Colonic mucosa (tissue), 4 donors: ENCODE data around the gene FAM168A. TPM values are rescaled to one million over a fixed set of nuclear protein-coding genes. Genes with fewer than 3 reads are reported as not detected.

ENCODE experiments used
- DNase-seq: peaks from one replicate; pipeline ENCODE4 v3.0.0-alpha.2; 2020
- H3K27ac ChIP-seq: fragments of 200-600 bp; one replicate; pipeline ENCODE4 v1.8.0; 2021
- H3K27me3 ChIP-seq: fragments of 200-600 bp; one replicate; pipeline ENCODE4 v1.8.0; 2021
- H3K36me3 ChIP-seq: fragments of 200-600 bp; one replicate; pipeline ENCODE4 v1.8.0; 2021
- H3K4me1 ChIP-seq: fragments of 200-600 bp; one replicate; pipeline ENCODE4 v1.8.0; 2021; ENCODE audit warnings: mild to moderate bottlenecking
- H3K4me3 ChIP-seq: fragments of 200-600 bp; one replicate; pipeline ENCODE4 v1.8.0; 2021
- H3K9ac ChIP-seq, 2 donors: one replicate each; pipeline ENCODE4 v1.7.0; 2013; ENCODE audit warnings: control low read depth in 2 of 2, low read depth in 2 of 2, low read length in 2 of 2
- H3K9me3 ChIP-seq: fragments of 200-600 bp; one replicate; pipeline ENCODE4 v1.8.0; 2021
- intact Hi-C: fragments of 100-400 bp; cut with DNase I; formaldehyde crosslinking; loops from one replicate; pipeline ENCODE4 v1.14.1; 2022
- total RNA-seq, 2 donors: library from RNA; stranded (reverse); fragmentation: NEBNext Ultra II Directional in 1 of 2; extraction: Animal tissue kit (Norgen Biotek cat#: 25700) in 1 of 2; gene quantifications; one replicate each; pipeline ENCODE4 v1.2.1, GENCODE V29; 2021
- TF ChIP-seq, protein P1 (sequence below): fragments of 200-600 bp; IDR thresholded peaks from one replicate; pipeline ENCODE4 v1.8.0; 2022; ENCODE audit warnings: antibody characterized with exemption, mild to moderate bottlenecking
- donor health status: healthy.
- donor health status: DM: no; HTN: no; CAD: no.
- donor health status: DM: no; HTN: no; CAD: no.

FAM168A gene
- total RNA-seq, 2 donors from 2014 or later, result 16.9 to 21.6 TPM

GRCh38 chr11:73406131-73406530, 191.8 kb downstream of the FAM168A start:
- TF ChIP-seq, protein P1, sequence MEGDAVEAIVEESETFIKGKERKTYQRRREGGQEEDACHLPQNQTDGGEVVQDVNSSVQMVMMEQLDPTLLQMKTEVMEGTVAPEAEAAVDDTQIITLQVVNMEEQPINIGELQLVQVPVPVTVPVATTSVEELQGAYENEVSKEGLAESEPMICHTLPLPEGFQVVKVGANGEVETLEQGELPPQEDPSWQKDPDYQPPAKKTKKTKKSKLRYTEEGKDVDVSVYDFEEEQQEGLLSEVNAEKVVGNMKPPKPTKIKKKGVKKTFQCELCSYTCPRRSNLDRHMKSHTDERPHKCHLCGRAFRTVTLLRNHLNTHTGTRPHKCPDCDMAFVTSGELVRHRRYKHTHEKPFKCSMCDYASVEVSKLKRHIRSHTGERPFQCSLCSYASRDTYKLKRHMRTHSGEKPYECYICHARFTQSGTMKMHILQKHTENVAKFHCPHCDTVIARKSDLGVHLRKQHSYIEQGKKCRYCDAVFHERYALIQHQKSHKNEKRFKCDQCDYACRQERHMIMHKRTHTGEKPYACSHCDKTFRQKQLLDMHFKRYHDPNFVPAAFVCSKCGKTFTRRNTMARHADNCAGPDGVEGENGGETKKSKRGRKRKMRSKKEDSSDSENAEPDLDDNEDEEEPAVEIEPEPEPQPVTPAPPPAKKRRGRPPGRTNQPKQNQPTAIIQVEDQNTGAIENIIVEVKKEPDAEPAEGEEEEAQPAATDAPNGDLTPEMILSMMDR, result no peak
- Histone ChIP-seq H3K4me1 (no peaks in the 10 kb centered on the region), H3K4me3 (no peak overlapping the region), H3K27ac (no peak overlapping the region), H3K27me3 (no peaks in the 10 kb centered on the region), H3K36me3 (no peaks in the 10 kb centered on the region), H3K9ac (no peak overlapping the region), H3K9me3 (no peaks in the 10 kb centered on the region)
- intact Hi-C loops, result no loop called here
- no peak for DNase-seq

DNA sequence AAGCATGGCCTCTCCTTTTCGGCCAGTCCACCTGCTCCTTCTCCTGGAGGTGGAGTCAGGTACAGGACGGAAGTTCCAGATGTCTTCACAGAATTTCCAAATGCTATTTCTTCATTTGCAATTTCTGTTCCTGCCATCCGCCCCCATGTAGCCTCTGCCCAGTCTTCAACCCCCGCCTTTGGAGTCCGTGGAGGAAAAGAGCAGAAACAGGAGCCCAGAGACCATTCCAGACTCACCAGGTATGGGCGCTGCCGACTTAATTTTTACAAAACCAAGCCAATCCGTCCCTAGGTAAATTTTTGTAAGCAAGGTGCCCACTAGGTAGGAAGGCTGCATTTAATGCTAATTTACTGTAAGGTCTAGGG, 192.8 kb downstream of the FAM168A start:
- H3K9ac ChIP-seq, result no peak overlapping the region
- intact Hi-C loops, result no loop called here
- H3K36me3 ChIP-seq, result no peaks in the 10 kb centered on the region
- DNase-seq, result no peak
- no peaks in the 10 kb centered on the region for H3K27me3 ChIP-seq
- H3K4me3 ChIP-seq, result no peak overlapping the region
- H3K4me1 ChIP-seq, result no peaks in the 10 kb centered on the region
- no peak overlapping the region for H3K27ac ChIP-seq
- TF ChIP-seq, protein P1, result no peak
- H3K9me3 ChIP-seq, result no peaks in the 10 kb centered on the region

DNA sequence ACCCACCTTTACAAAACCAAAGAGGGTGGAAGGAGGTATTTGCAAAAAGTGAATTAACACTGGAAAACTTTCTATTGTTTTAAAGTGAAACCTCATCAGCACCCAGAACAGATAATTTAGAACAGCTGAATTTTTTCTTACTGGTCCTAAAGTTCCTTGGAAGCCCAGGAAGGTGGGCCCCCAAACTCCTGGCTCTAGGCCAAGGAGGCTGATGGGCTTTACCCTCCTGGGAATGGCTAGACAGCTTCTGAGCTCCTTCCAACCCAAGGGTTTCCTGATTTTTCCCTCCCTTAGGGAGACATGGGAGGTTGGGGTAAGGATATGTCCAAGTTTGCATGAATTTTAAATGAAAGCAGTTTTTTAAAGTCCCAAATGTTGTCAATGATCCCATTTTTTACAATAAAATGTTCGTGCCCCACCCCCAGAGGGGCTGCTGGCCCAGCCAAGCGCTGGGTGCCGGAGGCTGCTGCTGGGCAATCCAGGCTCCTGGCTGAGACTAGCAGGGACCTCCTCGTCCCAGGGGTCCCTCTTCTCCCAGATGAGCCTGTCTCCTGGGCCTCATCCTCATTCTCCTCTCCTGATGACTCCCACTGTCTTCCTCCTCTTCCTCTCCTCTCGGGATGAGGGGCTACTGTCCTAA, 193.3 kb downstream of the FAM168A start:
- no peak for DNase-seq
- Histone ChIP-seq H3K4me1 (no peaks in the 10 kb centered on the region), H3K27me3 (no peaks in the 10 kb centered on the region), H3K27ac (no peak overlapping the region), H3K4me3 (no peak overlapping the region), H3K9ac (no peak overlapping the region), H3K9me3 (no peaks in the 10 kb centered on the region), H3K36me3 (no peaks in the 10 kb centered on the region)
- TF ChIP-seq, protein P1, result no peak
- intact Hi-C loops, result no loop called here

GRCh38 chr11:73404048-73404447, 193.9 kb downstream of the FAM168A start:
- Histone ChIP-seq H3K27ac (no peak overlapping the region), H3K4me1 (no peaks in the 10 kb centered on the region), H3K4me3 (no peak overlapping the region), H3K27me3 (no peaks in the 10 kb centered on the region), H3K9ac (no peak overlapping the region), H3K9me3 (no peaks in the 10 kb centered on the region), H3K36me3 (no peaks in the 10 kb centered on the region)
- TF ChIP-seq, protein P1, result no peak
- no peak for DNase-seq
- intact Hi-C loops, result no loop called here

DNA sequence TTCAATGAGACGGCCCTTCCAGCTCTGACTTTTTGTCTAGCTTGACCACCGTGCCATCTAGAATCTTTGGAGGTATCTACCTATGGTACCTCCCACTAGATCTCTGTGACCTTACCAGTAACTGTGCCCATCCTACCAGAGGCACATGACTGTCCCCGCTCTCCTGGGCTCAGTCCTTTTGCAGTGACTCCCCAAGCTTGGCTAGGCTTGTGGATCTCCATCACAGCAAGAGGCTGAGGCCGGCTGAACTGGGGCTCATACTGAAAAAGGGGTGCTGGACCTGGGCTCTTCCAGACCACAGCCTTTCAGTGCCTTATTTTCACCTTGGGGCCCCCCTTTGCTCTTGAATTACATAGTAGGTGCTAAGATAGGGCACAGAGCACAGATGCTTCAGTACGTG, 194.4 kb downstream of the FAM168A start:
- intact Hi-C loops, result no loop called here
- H3K27me3 ChIP-seq, result no peaks in the 10 kb centered on the region

More for the DNA sequence above, 194.4 kb downstream of the FAM168A start:
- Histone ChIP-seq H3K4me3 (no peak overlapping the region), H3K36me3 (no peaks in the 10 kb centered on the region), H3K4me1 (no peaks in the 10 kb centered on the region), H3K9ac (no peak overlapping the region), H3K27ac (no peak overlapping the region), H3K9me3 (no peaks in the 10 kb centered on the region)
- DNase-seq, result no peak
- TF ChIP-seq, protein P1, result no peak
